Panc1 (cell line): ENCODE data around the gene DOCK11. TPM values are rescaled to one million over a fixed set of nuclear protein-coding genes. Genes with fewer than 3 reads are reported as not detected.

ENCODE experiments used
- ATAC-seq: fragments of 200-7000 bp; cut with Tn5 transposase; 2 replicates; pipeline ENCODE4 v1.9.1; 2020; ENCODE audit warnings: mild to moderate bottlenecking, moderate library complexity
- BruUV-seq: library from RNA; stranded (reverse); fragments of 400-500 nt; replicated peaks from 2 replicates; lab custom pipeline; 2021; lab: Mats Ljungman, UMichigan
- CTCF ChIA-PET: fragments of 300-600 bp; sonication (Branson Sonifier 250); formaldehyde crosslinking; loops from one replicate; lab custom pipeline; 2022; ENCODE audit warnings: antibody characterized with exemption; lab: Charles Lee
- POLR2A ChIA-PET: fragments of 300-600 bp; sonication (Branson Sonifier 250); formaldehyde crosslinking; loops from one replicate; lab custom pipeline; 2022; ENCODE audit warnings: antibody characterized with exemption; lab: Charles Lee
- DNase-seq: peaks from one replicate; pipeline ENCODE4 v3.0.0-alpha.2; 2010; ENCODE audit warnings: low read depth, low spot score
- H3K27ac ChIP-seq: 2 replicates; pipeline ENCODE4 v1.5.1; 2011; ENCODE audit warnings: mild to moderate bottlenecking, low read length, inconsistent platforms
- H3K27me3 ChIP-seq: fragments of 200-500 bp; sonication (Bioruptor generic); 2 replicates; pipeline ENCODE4 v1.6.0; 2014; ENCODE audit warnings: low read length, inconsistent platforms; ENCODE audit not compliant: control insufficient read depth, insufficient read depth
- H3K36me3 ChIP-seq: fragments of 200-500 bp; sonication (Bioruptor generic); 2 replicates; pipeline ENCODE4 v1.5.1; 2014; ENCODE audit warnings: inconsistent platforms, mild to moderate bottlenecking, low read length, moderate library complexity; ENCODE audit not compliant: control insufficient read depth, insufficient read depth
- H3K4me1 ChIP-seq: 2 replicates; pipeline ENCODE4 v1.5.1; 2011; ENCODE audit warnings: inconsistent platforms, mild to moderate bottlenecking, low read length, moderate library complexity; ENCODE audit not compliant: control insufficient read depth, insufficient read depth
- H3K4me3 ChIP-seq, 2 experiments: 2 replicates each; pipeline ENCODE4 v1.5.1; 2011 to 2012; ENCODE audit warnings: low read depth in 2 of 2, low read length in 2 of 2, mild to moderate bottlenecking in 2 of 2, inconsistent platforms in 1 of 2, moderate library complexity in 1 of 2
- H3K9me3 ChIP-seq: fragments of 200-500 bp; sonication (Bioruptor generic); 2 replicates; pipeline ENCODE4 v1.5.1; 2014; ENCODE audit warnings: low read depth, mild to moderate bottlenecking, inconsistent platforms, low read length, moderate library complexity; ENCODE audit not compliant: control insufficient read depth, insufficient read depth
- CTCF ChIP-seq: fragments of 450-650 bp; IDR thresholded peaks from 2 replicates; pipeline ENCODE4 v1.5.1; 2017; ENCODE audit warnings: mild to moderate bottlenecking
- POLR2AphosphoS5 ChIP-seq: IDR thresholded peaks from 2 replicates; pipeline ENCODE4 v1.6.1; 2012; ENCODE audit warnings: mild to moderate bottlenecking, low read depth, low read length, moderate library complexity
- SIN3A ChIP-seq: IDR thresholded peaks from 2 replicates; pipeline ENCODE4 v1.6.1; 2012; ENCODE audit warnings: low read depth, mild to moderate bottlenecking, low read length, moderate library complexity, borderline replicate concordance; ENCODE audit not compliant: insufficient read depth
- TCF7L2 ChIP-seq: IDR thresholded peaks from 2 replicates; pipeline ENCODE4 v1.6.1; 2011; ENCODE audit warnings: mild to moderate bottlenecking, low read depth, low read length, inconsistent platforms
- in situ Hi-C: cut with HindIII; loops from 2 replicates; pipeline ENCODE4 v1.10.0; 2016; ENCODE audit warnings: low sequenced_read_pairs, low pct_unique_long_range_greater_than_20kb
- intact Hi-C: fragments of 100-400 bp; cut with micrococcal nuclease; formaldehyde crosslinking; loops from one replicate; pipeline ENCODE4 v1.10.0; 2022; ENCODE audit not compliant: unreplicated experiment
- total RNA-seq: library from RNA; stranded (reverse); gene quantifications from one replicate; pipeline ENCODE4 v1.2.1, GENCODE V29; 2021; ENCODE audit not compliant: unreplicated experiment
- TF ChIP-seq, protein P1 (sequence below), 2 experiments: IDR thresholded peaks; 2 replicates each; pipeline ENCODE4 v1.6.1; 2011 to 2012; ENCODE audit warnings: low read depth in 2 of 2, control low read depth in 1 of 2, low read length in 1 of 2, mild to moderate bottlenecking in 1 of 2, moderate library complexity in 1 of 2; ENCODE audit not compliant: insufficient read depth in 1 of 2

DOCK11 gene
- total RNA-seq, 1 experiment from 2014 or later = 2.0 TPM

DNA sequence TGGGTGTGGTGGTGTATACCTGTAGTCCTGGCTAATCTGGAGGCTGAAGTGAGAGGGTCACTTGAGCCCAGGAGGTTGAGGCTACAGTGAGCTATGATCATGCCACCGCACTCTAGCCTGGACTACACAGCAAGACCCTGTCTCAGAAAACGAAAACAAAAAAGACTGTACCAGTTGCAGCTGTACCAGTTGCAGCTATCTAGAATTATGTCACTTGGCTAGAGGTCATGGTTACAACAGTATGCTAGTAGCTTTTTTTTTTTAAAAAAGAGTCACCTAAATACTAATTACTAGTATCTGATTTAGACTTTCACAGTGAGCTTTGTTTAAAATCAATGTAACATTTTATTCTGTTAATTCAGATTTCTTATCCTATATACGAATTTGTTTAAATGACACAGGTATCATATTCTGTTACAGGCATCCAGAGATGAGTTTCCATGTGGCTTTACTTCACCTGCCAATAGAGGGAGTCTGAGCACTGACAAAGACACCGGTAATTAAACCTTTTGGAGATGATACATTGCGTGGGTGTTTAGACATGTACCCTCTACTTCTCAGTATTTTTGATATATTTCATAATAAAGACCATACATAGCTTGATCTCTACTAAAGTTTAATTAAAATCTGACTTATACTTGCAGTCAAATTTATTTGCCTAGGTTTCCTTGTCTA lies 131.6 kb downstream of the DOCK11 start:
- in situ Hi-C loops (no loop called here), intact Hi-C loops (no loop called here)
- ATAC-seq (peak; percentile 78), DNase-seq (no peak)
- no peak overlapping the region for H3K4me3 ChIP-seq
- ChIA-PET CTCF (interaction anchor here (0.5 to 1.6 kb wide), 9 partner anchors 9 to 440 kb away, joined by 3 to 10 read pairs (median 3); no protein-coding TSS in a partner anchor), POLR2A (no interaction called here)
- peaks cover 2% of the 10 kb centered on the region; the same call in 1 of the 2 replicates for H3K27me3 ChIP-seq
- BruUV-seq = no TSS peak
- no peak for TF ChIP-seq POLR2AphosphoS5
- no peak for TF ChIP-seq SIN3A
- TF ChIP-seq CTCF = peak; percentile 73; the same call in 1 of the 2 replicates
- TF ChIP-seq, protein P1, sequence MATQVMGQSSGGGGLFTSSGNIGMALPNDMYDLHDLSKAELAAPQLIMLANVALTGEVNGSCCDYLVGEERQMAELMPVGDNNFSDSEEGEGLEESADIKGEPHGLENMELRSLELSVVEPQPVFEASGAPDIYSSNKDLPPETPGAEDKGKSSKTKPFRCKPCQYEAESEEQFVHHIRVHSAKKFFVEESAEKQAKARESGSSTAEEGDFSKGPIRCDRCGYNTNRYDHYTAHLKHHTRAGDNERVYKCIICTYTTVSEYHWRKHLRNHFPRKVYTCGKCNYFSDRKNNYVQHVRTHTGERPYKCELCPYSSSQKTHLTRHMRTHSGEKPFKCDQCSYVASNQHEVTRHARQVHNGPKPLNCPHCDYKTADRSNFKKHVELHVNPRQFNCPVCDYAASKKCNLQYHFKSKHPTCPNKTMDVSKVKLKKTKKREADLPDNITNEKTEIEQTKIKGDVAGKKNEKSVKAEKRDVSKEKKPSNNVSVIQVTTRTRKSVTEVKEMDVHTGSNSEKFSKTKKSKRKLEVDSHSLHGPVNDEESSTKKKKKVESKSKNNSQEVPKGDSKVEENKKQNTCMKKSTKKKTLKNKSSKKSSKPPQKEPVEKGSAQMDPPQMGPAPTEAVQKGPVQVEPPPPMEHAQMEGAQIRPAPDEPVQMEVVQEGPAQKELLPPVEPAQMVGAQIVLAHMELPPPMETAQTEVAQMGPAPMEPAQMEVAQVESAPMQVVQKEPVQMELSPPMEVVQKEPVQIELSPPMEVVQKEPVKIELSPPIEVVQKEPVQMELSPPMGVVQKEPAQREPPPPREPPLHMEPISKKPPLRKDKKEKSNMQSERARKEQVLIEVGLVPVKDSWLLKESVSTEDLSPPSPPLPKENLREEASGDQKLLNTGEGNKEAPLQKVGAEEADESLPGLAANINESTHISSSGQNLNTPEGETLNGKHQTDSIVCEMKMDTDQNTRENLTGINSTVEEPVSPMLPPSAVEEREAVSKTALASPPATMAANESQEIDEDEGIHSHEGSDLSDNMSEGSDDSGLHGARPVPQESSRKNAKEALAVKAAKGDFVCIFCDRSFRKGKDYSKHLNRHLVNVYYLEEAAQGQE (IDR thresholded peaks at IDR 0.05; ENCODE audit: insufficient read depth in 1 of 2, low read depth in 2 of 2, low read length in 1 of 2) = no peak
- no peak for TF ChIP-seq TCF7L2
- no peaks in the 10 kb centered on the region for H3K36me3 ChIP-seq
- no peak overlapping the region for H3K27ac ChIP-seq
- H3K4me1 ChIP-seq = no peaks in the 10 kb centered on the region
- H3K9me3 ChIP-seq = no peaks in the 10 kb centered on the region

- no peaks in the 10 kb centered on the region for H3K36me3 ChIP-seq
- in situ Hi-C loops = no loop called here
- H3K27me3 ChIP-seq = no peaks in the 10 kb centered on the region; the same call in 1 of the 2 replicates
- TF ChIP-seq POLR2AphosphoS5 (no peak), CTCF (no peak), TCF7L2 (no peak), SIN3A (no peak)
- TF ChIP-seq, protein P1 (IDR thresholded peaks at IDR 0.05; ENCODE audit: insufficient read depth in 1 of 2, low read depth in 2 of 2, low read length in 1 of 2) = no peak
- intact Hi-C loops = no loop called here
- ATAC-seq (no peak), DNase-seq (no peak)
- CTCF ChIA-PET = interaction anchor here (0.6 kb wide), 1 partner anchor 56 kb away, joined by 3 read pairs; no protein-coding TSS in a partner anchor
- POLR2A ChIA-PET = no interaction called here
- H3K4me1 ChIP-seq = no peaks in the 10 kb centered on the region
- no peaks in the 10 kb centered on the region for H3K9me3 ChIP-seq
- no TSS peak for BruUV-seq
- H3K4me3 ChIP-seq = no peak overlapping the region
- no peak overlapping the region for H3K27ac ChIP-seq
Observed at GRCh38 chrX:118630848-118631247, 135.2 kb downstream of the DOCK11 start.
